VCaP (cell line): Measurements from ENCODE around the gene HOXC4.

Experiments
- H3K27ac ChIP-seq: fragments of 450-650 bp; 2 replicates; pipeline ENCODE4 v1.5.1; 2017
- CTCF ChIP-seq: fragments of 450-650 bp; conservative IDR thresholded peaks from 2 replicates; pipeline ENCODE4 v1.5.1; 2017; ENCODE audit warnings: mild to moderate bottlenecking, moderate library complexity

Gene HOXC4

GRCh38 chr12:54017878-54018467, 35.7 kb upstream of the HOXC4 start:
- peak overlapping the region; percentile 97 for H3K27ac ChIP-seq
- 0 out of 2 replicates have a peak, but pooled peaks have one; percentile 2 for TF ChIP-seq CTCF

GRCh38 chr12:54018468-54018984, 35.1 kb upstream of the HOXC4 start:
- TF ChIP-seq CTCF = no peak
- peak overlapping the region; percentile 97 for H3K27ac ChIP-seq

- TF ChIP-seq CTCF = no peak
- H3K27ac ChIP-seq = peak overlapping the region; percentile 97
Measured at GRCh38 chr12:54019091-54019811, 34.4 kb upstream of the HOXC4 start.

- H3K27ac ChIP-seq = peak overlapping the region; percentile 54
- no peak for TF ChIP-seq CTCF
Measured at GRCh38 chr12:54019924-54020590, 33.6 kb upstream of the HOXC4 start.

- no peak for TF ChIP-seq CTCF
- H3K27ac ChIP-seq = peak overlapping the region; percentile 54
Measured at GRCh38 chr12:54020591-54021405, 32.8 kb upstream of the HOXC4 start.

GRCh38 chr12:54021432-54022013, 32.1 kb upstream of the HOXC4 start:
- no peak; the same call in 1 of the 2 replicates for TF ChIP-seq CTCF
- peak overlapping the region; percentile 54 for H3K27ac ChIP-seq
